Loucy (cell line): ENCODE results near the gene TFPT.

ENCODE experiments used
- H2AFZ ChIP-seq: fragments of 200-600 bp; sonication (generic); 2 replicates; pipeline ENCODE4 v1.6.0; 2016; ENCODE audit warnings: antibody characterized with exemption, mild to moderate bottlenecking, low read length, moderate library complexity
- H3F3A ChIP-seq: fragments of 200-600 bp; 2 replicates; pipeline ENCODE4 v1.6.0; 2016; ENCODE audit warnings: antibody characterized with exemption, low read depth, mild to moderate bottlenecking
- H3K27me3 ChIP-seq: fragments of 200-600 bp; sonication (generic); 2 replicates; pipeline ENCODE4 v1.6.1; 2014; ENCODE audit warnings: low read length, mild to moderate bottlenecking; ENCODE audit not compliant: insufficient read depth, poor library complexity, severe bottlenecking
- H3K36me3 ChIP-seq: fragments of 200-600 bp; sonication (generic); 2 replicates; pipeline ENCODE4 v1.6.1; 2016; ENCODE audit warnings: low read length; ENCODE audit not compliant: insufficient read depth
- H3K4me1 ChIP-seq: fragments of 200-600 bp; sonication (generic); 2 replicates; pipeline ENCODE4 v1.5.1; 2014; ENCODE audit warnings: low read length, mild to moderate bottlenecking; ENCODE audit not compliant: insufficient read depth, poor library complexity, severe bottlenecking
- H3K4me2 ChIP-seq: fragments of 200-600 bp; sonication (generic); 2 replicates; pipeline ENCODE4 v1.6.0; 2014; ENCODE audit warnings: antibody characterized with exemption, low read length, low read depth, mild to moderate bottlenecking; ENCODE audit not compliant: poor library complexity, severe bottlenecking
- H3K4me3 ChIP-seq: fragments of 200-600 bp; sonication (generic); 2 replicates; pipeline ENCODE4 v1.5.1; 2014; ENCODE audit warnings: low read length, mild to moderate bottlenecking, mixed read lengths; ENCODE audit not compliant: poor library complexity, severe bottlenecking
- H3K79me2 ChIP-seq: fragments of 200-600 bp; sonication (generic); 2 replicates; pipeline ENCODE4 v1.6.1; 2014; ENCODE audit warnings: low read length; ENCODE audit not compliant: insufficient read depth
- H3K9ac ChIP-seq: fragments of 200-600 bp; sonication (generic); 2 replicates; pipeline ENCODE4 v1.6.0; 2014; ENCODE audit warnings: mild to moderate bottlenecking, low read depth, low read length, moderate library complexity; ENCODE audit not compliant: poor library complexity, severe bottlenecking
- H3K9me2 ChIP-seq: fragments of 200-600 bp; sonication (generic); replicated peaks from 2 replicates; pipeline ENCODE4 v1.6.1; 2016; ENCODE audit warnings: low read depth, low read length, mixed read lengths
- H3K9me3 ChIP-seq: fragments of 200-600 bp; sonication (generic); 2 replicates; pipeline ENCODE4 v1.6.1; 2014; ENCODE audit warnings: mild to moderate bottlenecking, antibody characterized with exemption, low read length, low read depth; ENCODE audit not compliant: insufficient read depth
- H4K20me1 ChIP-seq: fragments of 200-600 bp; sonication (generic); 2 replicates; pipeline ENCODE4 v1.6.0; 2014; ENCODE audit warnings: antibody characterized with exemption, low read length, mild to moderate bottlenecking; ENCODE audit not compliant: insufficient read depth, poor library complexity, severe bottlenecking
- CTCF ChIP-seq: fragments of 200-600 bp; sonication (generic); conservative IDR thresholded peaks from 2 replicates; pipeline ENCODE4 v1.5.1; 2014; ENCODE audit warnings: mild to moderate bottlenecking, antibody characterized with exemption, low read length
- EZH2phosphoT487 ChIP-seq: fragments of 200-600 bp; IDR thresholded peaks from 2 replicates; pipeline ENCODE4 v1.6.1; 2018; ENCODE audit warnings: antibody characterized with exemption, mild to moderate bottlenecking, moderate library complexity, borderline replicate concordance

Gene TFPT

DNA sequence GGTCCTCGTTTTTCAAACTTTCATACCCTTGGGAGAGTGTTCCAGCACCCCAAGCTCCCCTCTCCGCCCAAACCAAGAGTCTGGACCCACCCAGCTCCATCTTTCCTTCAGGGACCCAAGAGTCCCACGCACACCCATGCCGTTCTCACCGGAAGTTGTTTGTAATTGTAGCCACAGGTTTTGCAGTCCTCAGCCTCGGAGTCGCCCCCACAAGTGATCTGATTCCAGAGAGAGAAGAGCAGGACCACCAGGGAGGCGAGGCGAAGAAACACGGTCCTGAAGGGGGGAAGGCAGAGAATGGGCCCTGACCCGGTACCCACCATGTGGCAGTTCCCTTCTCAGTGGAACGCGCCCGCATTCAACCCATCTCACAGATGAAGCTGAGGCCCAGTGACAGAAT, 47.4 kb upstream of the TFPT start:
- Histone ChIP-seq H3K4me3 (no peak overlapping the region), H2AFZ (no peak overlapping the region), H3K4me2 (no peak overlapping the region)

GRCh38 chr19:54162241-54162805, 46.9 kb upstream of the TFPT start:
- Histone ChIP-seq H3K27me3 (no peaks in the 10 kb centered on the region), H3K9ac (no peak overlapping the region), H3K79me2 (peaks cover 35% of the 10 kb centered on the region), H3K4me1 (peaks cover 21% of the 10 kb centered on the region), H3K36me3 (no peaks in the 10 kb centered on the region), H3K4me2 (no peak overlapping the region), H3K4me3 (no peak overlapping the region), H3F3A (no peaks in the 10 kb centered on the region), H3K9me3 (no peaks in the 10 kb centered on the region), H2AFZ (no peak overlapping the region), H4K20me1 (peaks cover 12% of the 10 kb centered on the region), H3K9me2 (no peaks in the 10 kb centered on the region)
- no peak for TF ChIP-seq CTCF

More for the DNA sequence above, 47.4 kb upstream of the TFPT start:
- no peaks in the 10 kb centered on the region for H3F3A ChIP-seq
- H3K4me1 ChIP-seq = peaks cover 21% of the 10 kb centered on the region
- H3K9me2 ChIP-seq = no peaks in the 10 kb centered on the region
- peaks cover 12% of the 10 kb centered on the region for H4K20me1 ChIP-seq
- H3K79me2 ChIP-seq = peaks cover 33% of the 10 kb centered on the region
- H3K36me3 ChIP-seq = no peaks in the 10 kb centered on the region
- H3K9me3 ChIP-seq = no peaks in the 10 kb centered on the region
- no peak overlapping the region for H3K9ac ChIP-seq
- TF ChIP-seq CTCF (no peak), EZH2phosphoT487 (no peak)
- H3K27me3 ChIP-seq = no peaks in the 10 kb centered on the region

DNA sequence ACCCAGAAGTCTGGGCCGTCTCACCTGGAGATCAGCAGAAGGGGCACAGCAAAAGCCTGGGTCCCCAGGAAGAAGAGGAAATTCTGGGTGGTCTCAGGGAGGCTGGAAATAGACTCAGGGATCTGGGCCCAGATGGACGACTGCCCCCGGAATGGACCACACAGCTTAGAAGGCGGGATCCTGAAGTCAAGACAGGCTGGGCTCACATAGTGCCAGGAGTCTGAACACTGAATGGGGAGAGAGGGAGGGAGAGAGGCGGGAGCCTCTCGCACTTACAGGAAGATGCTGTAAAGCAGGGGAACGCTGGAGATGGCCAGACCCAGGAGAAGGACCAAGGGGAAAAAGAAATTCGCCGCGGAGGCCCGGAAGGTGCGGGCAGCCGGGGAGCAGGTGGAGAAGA, 45.4 kb upstream of the TFPT start:
- Histone ChIP-seq H3K36me3 (peaks cover 11% of the 10 kb centered on the region; the same call in 1 of the 2 replicates), H3K9me2 (no peaks in the 10 kb centered on the region), H2AFZ (no peak overlapping the region), H3K4me3 (peak overlapping the region; percentile 87), H3K27me3 (no peaks in the 10 kb centered on the region), H3K9ac (peak overlapping the region; percentile 86), H3K9me3 (no peaks in the 10 kb centered on the region), H3F3A (no peaks in the 10 kb centered on the region), H3K79me2 (peaks cover 39% of the 10 kb centered on the region), H4K20me1 (peaks cover 12% of the 10 kb centered on the region), H3K4me2 (peak overlapping the region; percentile 95), H3K4me1 (peaks cover 21% of the 10 kb centered on the region)
- TF ChIP-seq EZH2phosphoT487 = no peak
- TF ChIP-seq CTCF = no peak
